ENCODE results near the gene RAB4A. TPM values are rescaled to one million over a fixed set of nuclear protein-coding genes. Genes with fewer than 3 reads are reported as not detected.

Gene RAB4A
- total and polyA plus RNA-seq, 2 of the 4 experiments (the other 2 are of a cell fraction) = 25.6 to 26.2 TPM

GRCh38 chr1:229297746-229298145 is 26.8 kb downstream of the RAB4A start:
- no peak for ATAC-seq (ENCODE audit: low read depth)
- H3K9ac ChIP-seq (ENCODE audit: low read depth, low read length) = no peak overlapping the region
- H2BK120ac ChIP-seq (ENCODE audit: low read depth, low read length) = no peak overlapping the region
- H3K79me1 ChIP-seq (ENCODE audit: low read depth in 1 of 2, low read length in 2 of 2) = peaks cover 14 to 52% of the 10 kb centered on the region in 2 experiments; a peak in 3 of 4 replicates
- H4K20me1 ChIP-seq (ENCODE audit: insufficient read depth, low read length) = 0 out of 2 replicates have a peak, but pooled peaks cover 3% of the 10 kb centered on the region
- H3K23ac ChIP-seq (ENCODE audit: low read depth, low read length) = no peak overlapping the region
- POLR2A ChIA-PET (ENCODE audit: unreplicated experiment) = no interaction called here
- no peak overlapping the region for H3K56ac ChIP-seq (ENCODE audit: extremely low read depth, insufficient read depth, low read length)
- no peak for DNase-seq
- no peak overlapping the region for H2AK9ac ChIP-seq (replicated peaks; ENCODE audit: low read depth, low read length, poor library complexity)
- H4K91ac ChIP-seq (ENCODE audit: insufficient read depth, low read depth, low read length) = no peak overlapping the region
- in situ Hi-C loops (cut with MboI; ENCODE audit: low sequenced_read_pairs) = no loop called here
- H3K27ac ChIP-seq (ENCODE audit: insufficient read depth, low read length) = no peak overlapping the region
- no peaks in the 10 kb centered on the region for H3K27me3 ChIP-seq (ENCODE audit: control insufficient read depth, insufficient read depth, low read length)
- peak overlapping the region; percentile 52 for H2BK5ac ChIP-seq (ENCODE audit: low read depth, low read length, poor library complexity, severe bottlenecking)
- no peak overlapping the region for H3K4ac ChIP-seq (ENCODE audit: low read depth, low read length)
- 0 out of 4 replicates have a peak overlapping the region, but pooled peaks of 1 of the 2 experiments have one; percentile 69 for H4K8ac ChIP-seq (ENCODE audit: low read depth in 2 of 2, low read length in 2 of 2)
- CTCF ChIA-PET = no interaction called here
- H3K4me1 ChIP-seq (ENCODE audit: control insufficient read depth, insufficient read depth, low read length) = peaks cover 19% of the 10 kb centered on the region
- H2BK15ac ChIP-seq (ENCODE audit: low read depth, low read length) = no peak overlapping the region
- H3K14ac ChIP-seq (replicated peaks; ENCODE audit: low read depth, low read length) = no peak overlapping the region
- no peaks in the 10 kb centered on the region for H3K9me3 ChIP-seq (ENCODE audit: control insufficient read depth, insufficient read depth, low read length)
- no peak overlapping the region for H3K18ac ChIP-seq (ENCODE audit: low read depth, low read length)
- WGBS, 2 experiments (ENCODE audit: extremely low coverage in 2 of 2, insufficient read length in 1 of 2) = no CpG with 5 or more reads among the region's 1 CpG
- H2BK20ac ChIP-seq (ENCODE audit: low read depth, low read length) = no peak overlapping the region
- dilution Hi-C loops (cut with HindIII; ENCODE audit: low sequenced_read_pairs, unreplicated experiment) = no loop called here
- H2AK5ac ChIP-seq (ENCODE audit: low read depth, low read length) = no peak overlapping the region
- H3K36me3 ChIP-seq (ENCODE audit: control insufficient read depth, insufficient read depth, low read length) = peaks cover 28% of the 10 kb centered on the region
- intact Hi-C loops (cut with micrococcal nuclease) = no loop called here
- H3K4me2 ChIP-seq (ENCODE audit: low read depth, low read length) = no peak overlapping the region
- BruUV-seq (replicated peaks) = no TSS peak
- H3K9me1 ChIP-seq (ENCODE audit: insufficient read depth, low read length) = peaks cover 31% of the 10 kb centered on the region
- no peak overlapping the region for H2AFZ ChIP-seq (replicated peaks; ENCODE audit: low read length, poor library complexity)
- no peak overlapping the region for H4K5ac ChIP-seq (ENCODE audit: low read depth, low read length)
- H3K4me3 ChIP-seq (ENCODE audit: insufficient read depth, low read depth, low read length) = no peak overlapping the region
- TF ChIP-seq, protein P1, sequence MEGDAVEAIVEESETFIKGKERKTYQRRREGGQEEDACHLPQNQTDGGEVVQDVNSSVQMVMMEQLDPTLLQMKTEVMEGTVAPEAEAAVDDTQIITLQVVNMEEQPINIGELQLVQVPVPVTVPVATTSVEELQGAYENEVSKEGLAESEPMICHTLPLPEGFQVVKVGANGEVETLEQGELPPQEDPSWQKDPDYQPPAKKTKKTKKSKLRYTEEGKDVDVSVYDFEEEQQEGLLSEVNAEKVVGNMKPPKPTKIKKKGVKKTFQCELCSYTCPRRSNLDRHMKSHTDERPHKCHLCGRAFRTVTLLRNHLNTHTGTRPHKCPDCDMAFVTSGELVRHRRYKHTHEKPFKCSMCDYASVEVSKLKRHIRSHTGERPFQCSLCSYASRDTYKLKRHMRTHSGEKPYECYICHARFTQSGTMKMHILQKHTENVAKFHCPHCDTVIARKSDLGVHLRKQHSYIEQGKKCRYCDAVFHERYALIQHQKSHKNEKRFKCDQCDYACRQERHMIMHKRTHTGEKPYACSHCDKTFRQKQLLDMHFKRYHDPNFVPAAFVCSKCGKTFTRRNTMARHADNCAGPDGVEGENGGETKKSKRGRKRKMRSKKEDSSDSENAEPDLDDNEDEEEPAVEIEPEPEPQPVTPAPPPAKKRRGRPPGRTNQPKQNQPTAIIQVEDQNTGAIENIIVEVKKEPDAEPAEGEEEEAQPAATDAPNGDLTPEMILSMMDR (conservative IDR thresholded peaks at IDR 0.05; ENCODE audit: low read depth, low read length) = no peak
- TF ChIP-seq FOS (IDR thresholded peaks at IDR 0.05; ENCODE audit: low read depth, low read length) (no peak), NFE2L2 (IDR thresholded peaks at IDR 0.05; ENCODE audit: low read depth, low read length) (no peak)

All from IMR-90 (cell line).